HL-60 (cell line): ENCODE results near the gene BCL2A1.
"Not testable (repeated sequence)": the region's sequence is repeated elsewhere in the genome, so short reads cannot be mapped to it uniquely, and the experiment has no call there.

Experiments used
- DNase-seq, 2 experiments: peaks; one replicate each; pipeline ENCODE4 v3.0.0-alpha.2; 2010 to 2020; ENCODE audit warnings: low read depth in 1 of 2, low spot score in 1 of 2
- H3K27ac ChIP-seq: fragments of 250-450 bp; sonication (Bioruptor Pico); replicated peaks from 2 replicates; pipeline ENCODE4 v1.5.1; 2020; ENCODE audit warnings: mild to moderate bottlenecking, moderate library complexity
- H3K27me3 ChIP-seq: fragments of 250-450 bp; sonication (Bioruptor Pico); 2 replicates; pipeline ENCODE4 v1.5.1; 2021; ENCODE audit warnings: mild to moderate bottlenecking, moderate library complexity; ENCODE audit not compliant: insufficient read depth, poor library complexity, severe bottlenecking
- H3K4me3 ChIP-seq: replicated peaks from 2 replicates; pipeline ENCODE4 v1.5.1; 2011; ENCODE audit warnings: mild to moderate bottlenecking, control low read depth, low read length; ENCODE audit not compliant: insufficient read depth
- CTCF ChIP-seq: IDR thresholded peaks from one replicate; pipeline ENCODE4 v1.5.1; 2011; ENCODE audit warnings: low read length, control low read depth, inconsistent platforms; ENCODE audit not compliant: insufficient read depth
- GABPA ChIP-seq: IDR thresholded peaks from 2 replicates; pipeline ENCODE4 v1.6.1; 2012; ENCODE audit warnings: low read depth
- POLR2AphosphoS5 ChIP-seq: IDR thresholded peaks from 2 replicates; pipeline ENCODE4 v1.6.1; 2012; ENCODE audit warnings: low read depth
- REST ChIP-seq: IDR thresholded peaks from 2 replicates; pipeline ENCODE4 v1.6.1; 2012; ENCODE audit warnings: low read depth; ENCODE audit not compliant: insufficient replicate concordance
- SPI1 ChIP-seq: IDR thresholded peaks from 2 replicates; pipeline ENCODE4 v1.6.1; 2012; ENCODE audit warnings: low read depth, mild to moderate bottlenecking, borderline replicate concordance

BCL2A1 gene

GRCh38 chr15:79932447-79932846 is 38.5 kb downstream of the BCL2A1 start:
- no peak overlapping the region for H3K27ac ChIP-seq
- no peak for TF ChIP-seq REST
- TF ChIP-seq GABPA: no peak
- no peak for TF ChIP-seq CTCF
- no peak for TF ChIP-seq SPI1
- TF ChIP-seq POLR2AphosphoS5: no peak
- H3K4me3 ChIP-seq: no peak overlapping the region
- DNase-seq: no peak
- H3K27me3 ChIP-seq: no peaks in the 10 kb centered on the region

GRCh38 chr15:79930516-79930915 is 40.5 kb downstream of the BCL2A1 start:
- no peak for TF ChIP-seq SPI1
- no peak for TF ChIP-seq GABPA
- TF ChIP-seq POLR2AphosphoS5: no peak
- TF ChIP-seq CTCF: no peak
- no peak for TF ChIP-seq REST
- H3K27ac ChIP-seq: no peak overlapping the region
- H3K4me3 ChIP-seq: no peak overlapping the region
- H3K27me3 ChIP-seq: no peaks in the 10 kb centered on the region
- no peak for DNase-seq

GRCh38 chr15:79929412-79929811 is 41.6 kb downstream of the BCL2A1 start:
- Histone ChIP-seq H3K27me3 (no peaks in the 10 kb centered on the region), H3K27ac (no peak overlapping the region), H3K4me3 (no peak overlapping the region)
- no peak for DNase-seq
- TF ChIP-seq GABPA (no peak), SPI1 (no peak), POLR2AphosphoS5 (no peak), CTCF (no peak), REST (no peak)

GRCh38 chr15:79926116-79926515 is 44.9 kb downstream of the BCL2A1 start:
- not testable (repeated sequence) for DNase-seq, H3K27ac ChIP-seq, H3K4me3 ChIP-seq, H3K27me3 ChIP-seq
